HepG2 (cell line): ENCODE measurements around the gene CLIC1. TPM values are rescaled to one million over a fixed set of nuclear protein-coding genes. Genes with fewer than 3 reads are reported as not detected.

Experiments
- DNMT3B ChIP-seq: conservative IDR thresholded peaks from 2 replicates; pipeline ENCODE4 v1.6.1; 2016; ENCODE audit warnings: missing biosample characterization, control low read depth
- FOXM1 ChIP-seq: sonication (generic); formaldehyde crosslinking; IDR thresholded peaks from 2 replicates; pipeline ENCODE4 v1.5.0; 2020; ENCODE audit warnings: missing genetic modification reagents
- FOXP4 ChIP-seq: sonication (generic); formaldehyde crosslinking; IDR thresholded peaks from 2 replicates; pipeline ENCODE4 v1.4.0; 2020; ENCODE audit warnings: missing genetic modification reagents
- HNF1A ChIP-seq, 2 experiments: sonication (generic) in 1 of 2; formaldehyde crosslinking in 1 of 2; IDR thresholded peaks; 2 replicates each; pipeline versions ENCODE4 v1.4.0 to v1.6.1; 2016 to 2020; ENCODE audit warnings: borderline replicate concordance in 1 of 2, low read depth in 1 of 2, mild to moderate bottlenecking in 1 of 2, missing genetic modification reagents in 1 of 2
- HNRNPK ChIP-seq: fragments of 200-400 bp; formaldehyde crosslinking; IDR thresholded peaks from 2 replicates; pipeline ENCODE4 v1.6.1; 2018; ENCODE audit warnings: low read length, low read depth, moderate library complexity, mild to moderate bottlenecking; ENCODE audit not compliant: poor library complexity, severe bottlenecking
- IKZF4 ChIP-seq: sonication (generic); formaldehyde crosslinking; IDR thresholded peaks from 2 replicates; pipeline ENCODE4 v1.5.1; 2020; ENCODE audit warnings: borderline replicate concordance, mild to moderate bottlenecking, low read depth, missing genetic modification reagents; ENCODE audit errors: not compliant biosample characterization
- MAF1 ChIP-seq: sonication (generic); formaldehyde crosslinking; IDR thresholded peaks from 2 replicates; pipeline ENCODE4 v1.5.0; 2020; ENCODE audit warnings: missing genetic modification reagents, borderline replicate concordance
- MEIS1 ChIP-seq: sonication (generic); formaldehyde crosslinking; IDR thresholded peaks from 2 replicates; pipeline ENCODE4 v1.9.0; 2021; ENCODE audit warnings: mild to moderate bottlenecking, missing genetic modification reagents, moderate library complexity, borderline replicate concordance
- MXD4 ChIP-seq: IDR thresholded peaks from 2 replicates; pipeline ENCODE4 v1.6.1; 2016; ENCODE audit warnings: mild to moderate bottlenecking, missing biosample characterization, missing genetic modification reagents
- NR1H2 ChIP-seq: sonication (generic); formaldehyde crosslinking; IDR thresholded peaks from 2 replicates; pipeline ENCODE4 v1.8.1; 2022; ENCODE audit warnings: low read depth, missing genetic modification reagents, borderline replicate concordance
- RFX3 ChIP-seq: IDR thresholded peaks from 2 replicates; pipeline ENCODE4 v1.6.1; 2016; ENCODE audit warnings: missing biosample characterization, missing genetic modification reagents
- SPEN ChIP-seq: sonication (generic); formaldehyde crosslinking; IDR thresholded peaks from 2 replicates; pipeline ENCODE4 v1.5.1; 2020; ENCODE audit warnings: low read depth, mild to moderate bottlenecking, missing genetic modification reagents
- ZFP82 ChIP-seq: sonication (generic); formaldehyde crosslinking; IDR thresholded peaks from 2 replicates; pipeline ENCODE4 v1.5.1; 2020; ENCODE audit warnings: mild to moderate bottlenecking, missing genetic modification reagents, borderline replicate concordance
- ZHX1 ChIP-seq: sonication (generic); formaldehyde crosslinking; IDR thresholded peaks from 2 replicates; pipeline ENCODE4 v1.8.1; 2022; ENCODE audit warnings: low read depth, mild to moderate bottlenecking, missing genetic modification reagents
- ZNF205 ChIP-seq: IDR thresholded peaks from 2 replicates; pipeline ENCODE4 v1.6.1; 2018; ENCODE audit warnings: missing biosample characterization, missing genetic modification reagents
- ZNF619 ChIP-seq: sonication (generic); formaldehyde crosslinking; IDR thresholded peaks from 2 replicates; pipeline ENCODE4 v1.4.0; 2020; ENCODE audit warnings: mild to moderate bottlenecking, missing genetic modification reagents
- ZNF691 ChIP-seq: sonication (generic); formaldehyde crosslinking; IDR thresholded peaks from 2 replicates; pipeline ENCODE4 v1.4.0; 2020; ENCODE audit warnings: missing genetic modification reagents, low read depth, mild to moderate bottlenecking, borderline replicate concordance
- polyA plus RNA-seq, 8 experiments: library from polyadenylated mRNA; depleted of rRNA in 3 of 8; stranded (reverse) in 7 of 8; unstranded in 1 of 8; fragments of >200 nt; fragmentation: Illumina TruSeq in 4 of 8; extraction: Trizol in 4 of 8; gene quantifications; 2 replicates each; pipeline versions ENCODE4 v1.2.1 to v1.2.3, GENCODE V29; 2011 to 2016; ENCODE audit warnings: low read depth in 4 of 8, missing spikeins in 1 of 8, mixed read lengths in 1 of 8; ENCODE audit not compliant: insufficient read depth in 1 of 8
- total RNA-seq, 5 experiments: library from RNA; depleted of rRNA; stranded (reverse); fragments of >200 nt; fragmentation: Illumina TruSeq; extraction: Trizol; gene quantifications; 2 replicates each; pipeline ENCODE4 v1.2.3, GENCODE V29; 2016; ENCODE audit warnings: low read depth in 1 of 5

Gene CLIC1
- total and polyA plus RNA-seq, 2 of the 13 experiments (the other 11 are each of a cell fraction or from before 2014, with no cell fraction given): 602 to 891 TPM

GRCh38 chr6:31702819-31703716 lies 33.3 kb downstream of the CLIC1 start, which contains the start of gene ABHD16A (continued):
- peak; percentile 87; the same call in 1 of the 2 replicates for TF ChIP-seq ZHX1 (CRISPR knock-in tag)
- TF ChIP-seq IKZF4 (CRISPR knock-in tag): no peak
- no peak for TF ChIP-seq RFX3 (CRISPR knock-in tag)
- no peak; the same call in 1 of the 2 replicates for TF ChIP-seq HNF1A (IDR thresholded peaks at IDR 0.05; ENCODE audit: low read depth)
- TF ChIP-seq HNF1A (CRISPR knock-in tag; IDR thresholded peaks at IDR 0.05; ENCODE audit: borderline replicate concordance): peak; percentile 75; the same call in 1 of the 2 replicates
- TF ChIP-seq HNRNPK: no peak
- peak; percentile 58 for TF ChIP-seq FOXP4 (CRISPR knock-in tag)
- no peak for TF ChIP-seq ZNF619 (CRISPR knock-in tag)
- peak; percentile 93 for TF ChIP-seq SPEN
- TF ChIP-seq NR1H2 (CRISPR knock-in tag): no peak
- TF ChIP-seq DNMT3B (CRISPR knock-in tag): 0 out of 2 replicates have a peak, but pooled peaks have one; percentile 23
- TF ChIP-seq FOXM1 (CRISPR knock-in tag): no peak
- TF ChIP-seq ZFP82: no peak; the same call in 1 of the 2 replicates
- TF ChIP-seq MEIS1: no peak
- TF ChIP-seq ZNF691 (CRISPR knock-in tag): 0 out of 2 replicates have a peak, but pooled peaks have one; percentile 10
- peak; percentile 62; the same call in 1 of the 2 replicates for TF ChIP-seq ZNF205 (CRISPR knock-in tag)
- peak; percentile 72; the same call in 1 of the 2 replicates for TF ChIP-seq MXD4 (CRISPR knock-in tag)
- TF ChIP-seq MAF1: 0 out of 2 replicates have a peak, but pooled peaks have one; percentile 18
